ENCODE data around the gene ITPKB.
"Not testable (repeated sequence)": the region's sequence is repeated elsewhere in the genome, so short reads cannot be mapped to it uniquely, and the experiment has no call there.

Gene ITPKB

GRCh38 chr1:226616636-226617035, 122.4 kb downstream of the ITPKB start:
- DNase-seq, result no peak

- no peak for DNase-seq
Measured at GRCh38 chr1:226615876-226616275, 123.2 kb downstream of the ITPKB start.

GRCh38 chr1:226611980-226612379, 127.1 kb downstream of the ITPKB start:
- not testable (repeated sequence) for DNase-seq

GRCh38 chr1:226611301-226611700, 127.8 kb downstream of the ITPKB start:
- DNase-seq, result no peak

- DNase-seq, result no peak
Measured at GRCh38 chr1:226610671-226611070, 128.4 kb downstream of the ITPKB start.

GRCh38 chr1:226609836-226610455, 129.1 kb downstream of the ITPKB start:
- DNase-seq, result no peak

GRCh38 chr1:226608699-226609505, 130.2 kb downstream of the ITPKB start:
- DNase-seq, result peak; percentile 50

GRCh38 chr1:226607821-226608220, 131.3 kb downstream of the ITPKB start:
- no peak for DNase-seq

GRCh38 chr1:226607268-226607660, 131.8 kb downstream of the ITPKB start:
- no peak for DNase-seq

GRCh38 chr1:226606311-226607267, 132.5 kb downstream of the ITPKB start:
- DNase-seq, result no peak

- DNase-seq, result no peak
Measured at GRCh38 chr1:226605318-226605950, 133.6 kb downstream of the ITPKB start.

GRCh38 chr1:226604560-226605317, 134.3 kb downstream of the ITPKB start:
- no peak for DNase-seq

GRCh38 chr1:226603858-226604559, 135.1 kb downstream of the ITPKB start:
- no peak for DNase-seq

GRCh38 chr1:226603022-226603857, 135.8 kb downstream of the ITPKB start:
- no peak for DNase-seq

GRCh38 chr1:226602186-226603021, 136.7 kb downstream of the ITPKB start:
- DNase-seq, result no peak

- no peak for DNase-seq
Measured at GRCh38 chr1:226601456-226601855, 137.6 kb downstream of the ITPKB start.

GRCh38 chr1:226600254-226600653, 138.8 kb downstream of the ITPKB start:
- DNase-seq, result no peak

GRCh38 chr1:226599636-226600238, 139.3 kb downstream of the ITPKB start:
- DNase-seq, result no peak

GRCh38 chr1:226598955-226599354, 140.1 kb downstream of the ITPKB start:
- not testable (repeated sequence) for DNase-seq
